GM23248 (cell line): ENCODE results near the gene ADAM10. TPM values are rescaled to one million over a fixed set of nuclear protein-coding genes. Genes with fewer than 3 reads are reported as not detected.

Source experiments
- DNase-seq: peaks from one replicate; pipeline ENCODE4 v3.0.0-alpha.2; 2015
- H2AFZ ChIP-seq: fragments of 200-600 bp; sonication (generic); 2 replicates; pipeline ENCODE4 v1.6.1; 2016; ENCODE audit warnings: antibody characterized with exemption
- H3F3A ChIP-seq: fragments of 200-600 bp; sonication (generic); 2 replicates; pipeline ENCODE4 v1.6.1; 2016; ENCODE audit warnings: mild to moderate bottlenecking, antibody characterized with exemption, mixed run types; ENCODE audit not compliant: insufficient read depth
- H3K27ac ChIP-seq: fragments of 200-600 bp; sonication (generic); 2 replicates; pipeline ENCODE4 v1.5.1; 2016; ENCODE audit warnings: mild to moderate bottlenecking
- H3K27me3 ChIP-seq: fragments of 200-600 bp; sonication (generic); replicated peaks from 2 replicates; pipeline ENCODE4 v1.6.1; 2016; ENCODE audit warnings: mild to moderate bottlenecking; ENCODE audit not compliant: insufficient read depth
- H3K36me3 ChIP-seq: fragments of 200-600 bp; sonication (generic); 2 replicates; pipeline ENCODE4 v1.6.1; 2016; ENCODE audit warnings: low read depth, mild to moderate bottlenecking
- H3K4me1 ChIP-seq: fragments of 200-600 bp; sonication (generic); 2 replicates; pipeline ENCODE4 v1.6.1; 2016; ENCODE audit warnings: mild to moderate bottlenecking; ENCODE audit not compliant: insufficient read depth
- H3K4me2 ChIP-seq: fragments of 200-600 bp; sonication (generic); one replicate; pipeline ENCODE4 v1.6.1; 2016; ENCODE audit warnings: mild to moderate bottlenecking; ENCODE audit not compliant: unreplicated experiment
- H3K4me3 ChIP-seq: fragments of 200-600 bp; sonication (generic); 2 replicates; pipeline ENCODE4 v1.5.1; 2016; ENCODE audit warnings: mild to moderate bottlenecking
- H3K79me2 ChIP-seq: fragments of 200-600 bp; sonication (generic); 2 replicates; pipeline ENCODE4 v1.6.1; 2016; ENCODE audit warnings: mild to moderate bottlenecking; ENCODE audit not compliant: insufficient read depth
- H3K9ac ChIP-seq: fragments of 200-600 bp; sonication (generic); 2 replicates; pipeline ENCODE4 v1.6.1; 2016; ENCODE audit warnings: mild to moderate bottlenecking
- H3K9me2 ChIP-seq: fragments of 200-600 bp; sonication (generic); 2 replicates; pipeline ENCODE4 v1.6.1; 2016; ENCODE audit warnings: mixed run types, mild to moderate bottlenecking, moderate library complexity; ENCODE audit not compliant: insufficient read depth
- H3K9me3 ChIP-seq: fragments of 200-600 bp; sonication (generic); one replicate; pipeline ENCODE4 v1.6.1; 2017; ENCODE audit warnings: low read depth
- H4K20me1 ChIP-seq: fragments of 200-600 bp; sonication (generic); 2 replicates; pipeline ENCODE4 v1.6.0; 2016; ENCODE audit not compliant: insufficient read depth
- EZH2 ChIP-seq: fragments of 200-600 bp; sonication (generic); IDR thresholded peaks from 2 replicates; pipeline ENCODE4 v1.6.1; 2018; ENCODE audit warnings: antibody characterized with exemption, mild to moderate bottlenecking; ENCODE audit not compliant: insufficient read depth, poor library complexity, severe bottlenecking
- EZH2phosphoT487 ChIP-seq: fragments of 200-600 bp; sonication (generic); IDR thresholded peaks from 2 replicates; pipeline ENCODE4 v1.6.1; 2018; ENCODE audit warnings: antibody characterized with exemption, moderate library complexity, mild to moderate bottlenecking, low read depth; ENCODE audit not compliant: insufficient read depth
- WGBS, 2 experiments: methylation state at CpG; one replicate each; pipeline ENCODE4 v1.1.6; 2015 to 2017; ENCODE audit warnings: low lambda C conversion rate in 2 of 2, low coverage in 1 of 2; ENCODE audit errors: missing lambda C conversion rate in 2 of 2; 5-methylcytosine and 5-hydroxymethylcytosine counted together
- in situ Hi-C: fragments of 300-500 bp; cut with MboI; formaldehyde crosslinking; loops from 2 replicates; pipeline ENCODE4 v1.15.0; 2020
- polyA plus RNA-seq: library from polyadenylated mRNA; unstranded; fragments of >200 nt; fragmentation: Nextera tagmentation; extraction: Ambion mirVana; gene quantifications from 2 replicates; pipeline ENCODE4 v1.2.1, GENCODE V29; 2016
- total RNA-seq: library from RNA; depleted of rRNA; stranded (reverse); fragments of >200 nt; shearing (Covaris generic); gene quantifications from 2 replicates; pipeline ENCODE4 v1.2.3, GENCODE V29; 2014

ADAM10 gene
- total and polyA plus RNA-seq, 2 experiments from 2014 or later = 171 to 190 TPM

- Histone ChIP-seq H3K79me2 (peaks cover 83% of the 10 kb centered on the region), H3K9me3 (no peaks in the 10 kb centered on the region), H3K27ac (no peak overlapping the region), H3K4me1 (peaks cover 7% of the 10 kb centered on the region; the same call in 1 of the 2 replicates), H3K27me3 (no peaks in the 10 kb centered on the region), H3F3A (no peaks in the 10 kb centered on the region), H4K20me1 (no peaks in the 10 kb centered on the region; the same call in 1 of the 2 replicates), H3K4me2 (no peak overlapping the region), H3K4me3 (no peak overlapping the region), H3K9ac (no peak overlapping the region), H3K9me2 (no peaks in the 10 kb centered on the region), H2AFZ (no peak overlapping the region), H3K36me3 (peaks cover 12% of the 10 kb centered on the region)
- in situ Hi-C loops = no loop called here
- WGBS, 2 experiments = 84 to 85% methylated on average over 4 of the region's 4 CpGs
- TF ChIP-seq EZH2 (no peak), EZH2phosphoT487 (no peak)
- no peak for DNase-seq
Observed at GRCh38 chr15:58676766-58677165, 72.7 kb downstream of the ADAM10 start.

GRCh38 chr15:58671186-58671585 lies 78.3 kb downstream of the ADAM10 start:
- H3K36me3 ChIP-seq = peaks cover 4% of the 10 kb centered on the region
- H3K9me2 ChIP-seq = no peaks in the 10 kb centered on the region
- H3F3A ChIP-seq = no peaks in the 10 kb centered on the region; the same call in 1 of the 2 replicates
- TF ChIP-seq EZH2 = no peak
- TF ChIP-seq EZH2phosphoT487 = no peak
- H3K4me2 ChIP-seq = no peak overlapping the region
- in situ Hi-C loops = no loop called here
- no peaks in the 10 kb centered on the region for H3K9me3 ChIP-seq
- no peak overlapping the region for H3K4me3 ChIP-seq
- no peak overlapping the region for H2AFZ ChIP-seq
- peaks cover 79% of the 10 kb centered on the region for H3K79me2 ChIP-seq
- H4K20me1 ChIP-seq = no peaks in the 10 kb centered on the region; the same call in 1 of the 2 replicates
- H3K9ac ChIP-seq = no peak overlapping the region
- H3K27ac ChIP-seq = no peak overlapping the region
- no peak for DNase-seq
- 91 to 98% methylated on average over 2 of the region's 2 CpGs for WGBS, 2 experiments
- H3K27me3 ChIP-seq = no peaks in the 10 kb centered on the region
- peaks cover 8% of the 10 kb centered on the region for H3K4me1 ChIP-seq

- H3K9me2 ChIP-seq = no peaks in the 10 kb centered on the region
- H3K9ac ChIP-seq = no peak overlapping the region
- 94 to 97% methylated on average over 1 of the region's 1 CpG for WGBS, 2 experiments
- H3K9me3 ChIP-seq = no peaks in the 10 kb centered on the region
- H3K79me2 ChIP-seq = peaks cover 81% of the 10 kb centered on the region
- no peak overlapping the region for H2AFZ ChIP-seq
- no peak for TF ChIP-seq EZH2phosphoT487
- no peak for TF ChIP-seq EZH2
- H3K4me3 ChIP-seq = no peak overlapping the region
- no peak overlapping the region for H3K4me2 ChIP-seq
- no peaks in the 10 kb centered on the region; the same call in none of the 2 replicates for H4K20me1 ChIP-seq
- no peaks in the 10 kb centered on the region for H3K27me3 ChIP-seq
- H3K36me3 ChIP-seq = peaks cover 8% of the 10 kb centered on the region
- no peaks in the 10 kb centered on the region; the same call in 1 of the 2 replicates for H3F3A ChIP-seq
- no peak overlapping the region for H3K27ac ChIP-seq
- DNase-seq = no peak
- H3K4me1 ChIP-seq = peaks cover 8% of the 10 kb centered on the region
- in situ Hi-C loops = no loop called here
Observed at GRCh38 chr15:58669108-58669507, 80.4 kb downstream of the ADAM10 start.

GRCh38 chr15:58666957-58667356 lies 82.5 kb downstream of the ADAM10 start:
- Histone ChIP-seq H3K36me3 (peaks cover 17% of the 10 kb centered on the region), H3K9me2 (no peaks in the 10 kb centered on the region), H3K4me1 (peaks cover 8% of the 10 kb centered on the region), H3K9ac (no peak overlapping the region), H3K9me3 (no peaks in the 10 kb centered on the region), H2AFZ (no peak overlapping the region), H3K4me3 (no peak overlapping the region), H3K27me3 (no peaks in the 10 kb centered on the region), H3K27ac (no peak overlapping the region), H3K4me2 (peak overlapping the region; percentile 9), H3F3A (no peaks in the 10 kb centered on the region; the same call in 1 of the 2 replicates), H4K20me1 (no peaks in the 10 kb centered on the region; the same call in none of the 2 replicates), H3K79me2 (peaks cover 71% of the 10 kb centered on the region)
- 4 to 9% methylated on average over 1 of the region's 1 CpG for WGBS, 2 experiments
- DNase-seq = peak; percentile 58
- TF ChIP-seq EZH2phosphoT487 (no peak), EZH2 (no peak)
- in situ Hi-C loops = no loop called here

GRCh38 chr15:58665672-58666071 lies 83.8 kb downstream of the ADAM10 start:
- Histone ChIP-seq H3K27me3 (no peaks in the 10 kb centered on the region), H4K20me1 (no peaks in the 10 kb centered on the region; the same call in none of the 2 replicates), H3K36me3 (peaks cover 19% of the 10 kb centered on the region), H3K9ac (no peak overlapping the region), H3K4me2 (no peak overlapping the region), H3K4me3 (no peak overlapping the region), H3K9me2 (no peaks in the 10 kb centered on the region), H2AFZ (no peak overlapping the region), H3K9me3 (no peaks in the 10 kb centered on the region), H3K4me1 (peaks cover 8% of the 10 kb centered on the region), H3K79me2 (peaks cover 63% of the 10 kb centered on the region), H3K27ac (no peak overlapping the region), H3F3A (no peaks in the 10 kb centered on the region; the same call in 1 of the 2 replicates)
- WGBS, 2 experiments = 97 to 100% methylated on average over 2 of the region's 2 CpGs
- TF ChIP-seq EZH2 = no peak
- in situ Hi-C loops = no loop called here
- DNase-seq = no peak
